ENCODE results near the gene GTF2A2. TPM values are rescaled to one million over a fixed set of nuclear protein-coding genes. Genes with fewer than 3 reads are reported as not detected.

Gene GTF2A2
- total and polyA plus RNA-seq, 8 donors, result 16.8 to 62.5 (median 33.7) TPM

DNA sequence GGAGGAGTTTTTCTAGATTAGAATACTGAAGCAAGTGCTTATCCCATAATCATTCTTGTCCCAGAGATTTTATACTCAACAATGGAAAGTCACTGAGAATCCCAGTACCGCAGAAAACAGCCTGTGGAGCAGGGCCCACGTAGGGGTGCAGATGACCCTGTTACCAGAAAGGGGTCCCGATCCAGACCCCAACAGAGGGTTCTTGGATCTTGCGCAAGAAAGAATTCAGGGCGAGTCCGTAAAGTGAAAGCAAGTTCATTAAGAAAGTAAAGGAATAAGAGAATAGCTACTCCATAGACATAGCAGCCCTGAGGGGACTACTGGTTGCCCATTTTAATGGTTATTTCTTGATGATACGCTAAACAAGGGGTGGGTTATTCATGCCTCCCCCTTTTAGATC lies 43.2 kb downstream of the GTF2A2 start:
- no peak overlapping the region for H3K27ac ChIP-seq
- H3K36me3 ChIP-seq, result no peaks in the 10 kb centered on the region
- H3K9me3 ChIP-seq, result no peaks in the 10 kb centered on the region
- FAIRE-seq (no peak), DNase-seq (no peak), ATAC-seq (no peak)
- H3K4me1 ChIP-seq, result no peaks in the 10 kb centered on the region
- 83 to 92% methylated on average over 7 of the region's 7 CpGs for WGBS, 2 donors
- H3K27me3 ChIP-seq, result no peaks in the 10 kb centered on the region
- TF ChIP-seq, protein P1, sequence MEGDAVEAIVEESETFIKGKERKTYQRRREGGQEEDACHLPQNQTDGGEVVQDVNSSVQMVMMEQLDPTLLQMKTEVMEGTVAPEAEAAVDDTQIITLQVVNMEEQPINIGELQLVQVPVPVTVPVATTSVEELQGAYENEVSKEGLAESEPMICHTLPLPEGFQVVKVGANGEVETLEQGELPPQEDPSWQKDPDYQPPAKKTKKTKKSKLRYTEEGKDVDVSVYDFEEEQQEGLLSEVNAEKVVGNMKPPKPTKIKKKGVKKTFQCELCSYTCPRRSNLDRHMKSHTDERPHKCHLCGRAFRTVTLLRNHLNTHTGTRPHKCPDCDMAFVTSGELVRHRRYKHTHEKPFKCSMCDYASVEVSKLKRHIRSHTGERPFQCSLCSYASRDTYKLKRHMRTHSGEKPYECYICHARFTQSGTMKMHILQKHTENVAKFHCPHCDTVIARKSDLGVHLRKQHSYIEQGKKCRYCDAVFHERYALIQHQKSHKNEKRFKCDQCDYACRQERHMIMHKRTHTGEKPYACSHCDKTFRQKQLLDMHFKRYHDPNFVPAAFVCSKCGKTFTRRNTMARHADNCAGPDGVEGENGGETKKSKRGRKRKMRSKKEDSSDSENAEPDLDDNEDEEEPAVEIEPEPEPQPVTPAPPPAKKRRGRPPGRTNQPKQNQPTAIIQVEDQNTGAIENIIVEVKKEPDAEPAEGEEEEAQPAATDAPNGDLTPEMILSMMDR (IDR thresholded peaks at IDR 0.05), result no peak
- H3K4me3 ChIP-seq, result no peak overlapping the region
- intact Hi-C loops (cut with DNase I), result no loop called here

DNA sequence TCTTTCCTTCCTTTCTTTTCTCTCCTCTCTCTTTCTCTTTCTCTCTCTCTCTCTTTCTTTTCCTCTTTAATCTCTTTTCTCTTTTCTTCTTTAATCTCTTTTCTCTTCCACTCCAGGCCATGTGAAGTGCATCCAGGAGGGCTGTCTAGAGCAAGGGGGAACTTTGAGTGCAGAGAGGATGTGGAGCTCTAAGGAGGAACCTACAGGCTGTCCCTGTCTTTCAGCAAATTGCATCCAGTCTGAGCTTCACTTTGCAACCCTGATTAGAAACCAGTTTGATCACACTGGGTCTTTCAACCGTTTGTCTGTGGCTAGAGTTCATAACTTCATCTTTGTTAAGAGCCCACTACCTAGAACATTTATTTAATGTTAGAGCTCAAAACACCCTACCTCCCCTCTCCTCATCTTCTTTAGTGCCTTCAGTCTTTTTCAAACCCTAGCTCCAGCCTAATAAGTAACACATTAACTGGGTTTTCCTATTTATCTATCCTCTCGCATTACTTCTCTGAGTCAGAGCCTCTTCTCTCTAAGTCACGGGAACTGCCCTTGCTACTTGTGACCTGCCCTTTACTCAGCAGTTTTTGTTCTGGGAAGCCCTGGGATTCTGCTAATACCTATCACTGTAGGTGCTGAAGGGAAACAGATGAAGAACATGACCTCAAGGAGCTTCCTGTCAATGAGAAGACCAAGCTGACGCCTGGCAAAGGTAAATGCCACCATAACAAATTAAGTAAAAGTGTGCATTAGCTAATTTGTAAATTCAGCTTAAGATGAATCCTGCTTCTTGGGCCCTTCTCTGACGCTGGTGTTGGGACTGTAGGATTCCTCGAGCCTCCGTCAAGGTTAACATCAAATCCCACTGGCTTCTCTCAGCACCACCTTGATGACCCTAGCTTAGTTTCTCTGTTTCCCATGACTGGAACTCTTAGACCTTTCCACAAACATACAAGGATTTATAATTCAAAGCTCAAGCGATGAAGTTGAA lies 45.7 kb downstream of the GTF2A2 start, which contains the start of gene GCNT3:
Gene GCNT3 (plus strand): TSS at position 508 of the 985 bp plus-strand sequence. CDS start 6,456 bp downstream, outside the sequence.
- WGBS, 2 donors, result 52 to 53% methylated on average over 8 of the region's 8 CpGs
- DNase-seq (peak in 1 of 6 donors; percentile 29), ATAC-seq (peak; percentile 53 to 92 (median 88)), FAIRE-seq (no peak)
- peak within 1 kb of the TSS in 1 of 4 donors; percentile 32 for H3K27ac ChIP-seq
- H3K27me3 ChIP-seq, result no peaks in the 10 kb centered on the region
- TF ChIP-seq, protein P1 (IDR thresholded peaks at IDR 0.05), result no peak
- H3K36me3 ChIP-seq, result no peaks in the 10 kb centered on the region
- no peaks in the 10 kb centered on the region for H3K9me3 ChIP-seq
- H3K4me1 ChIP-seq, result no peaks in the 10 kb centered on the region
- peak within 1 kb of the TSS in 1 of 4 donors; percentile 8 for H3K4me3 ChIP-seq
- intact Hi-C loops (cut with DNase I), result no loop called here

DNA sequence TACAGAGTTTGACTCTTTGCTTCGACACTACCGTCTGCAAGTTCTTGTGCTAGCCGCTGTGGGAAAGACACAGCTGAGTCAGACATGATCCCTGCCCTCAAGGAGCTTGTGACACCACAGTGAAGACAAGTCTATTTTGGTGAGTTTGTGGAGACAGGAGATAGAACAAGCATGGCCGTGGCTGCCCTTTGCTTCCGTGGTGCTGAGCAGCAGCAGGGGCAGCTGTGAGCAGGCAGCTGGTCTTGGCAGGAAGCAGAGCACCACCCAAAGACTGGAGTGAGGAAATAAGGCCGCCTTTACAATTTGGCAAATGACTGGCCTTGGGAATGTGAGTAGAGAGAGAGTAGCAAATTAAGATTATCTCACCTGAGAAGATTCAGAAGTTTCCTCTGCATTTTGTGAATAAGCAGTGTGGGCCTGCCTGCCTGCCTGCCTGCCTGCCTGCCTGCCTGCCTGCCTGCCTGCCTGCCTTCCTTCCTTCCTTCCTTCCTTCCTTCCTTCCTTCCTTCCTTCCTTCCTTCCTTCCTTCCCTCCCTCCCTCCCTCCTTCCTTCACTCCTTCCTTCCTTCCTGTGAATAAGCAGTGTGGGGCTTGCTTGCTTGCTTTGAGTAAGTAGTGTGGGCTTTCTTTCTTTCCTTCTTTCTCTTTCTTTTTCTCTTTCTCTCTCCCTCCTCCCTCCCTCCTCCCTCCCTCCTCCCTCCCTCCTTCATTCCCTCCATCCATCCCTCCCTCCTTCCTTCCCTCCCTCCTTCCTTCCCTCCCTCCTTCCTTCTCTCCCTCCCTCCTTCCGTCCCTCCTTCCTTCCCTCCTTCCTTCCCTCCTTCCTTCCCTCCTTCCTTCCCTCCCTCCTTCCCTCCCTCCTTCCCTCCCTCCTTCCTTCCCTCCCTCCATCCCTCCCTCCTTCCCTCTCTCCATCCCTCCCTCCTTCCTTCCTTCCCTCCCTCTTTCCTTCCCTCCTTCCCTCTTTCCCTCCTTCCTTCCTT lies 47.3 kb downstream of the GTF2A2 start:
- intact Hi-C loops (cut with DNase I), result no loop called here
- FAIRE-seq (no peak), DNase-seq (no peak), ATAC-seq (no peak)
- WGBS, 2 donors, result 79 to 88% methylated on average over 6 to 7 of the region's 7 CpGs
- Histone ChIP-seq H3K9me3 (no peaks in the 10 kb centered on the region), H3K4me1 (no peaks in the 10 kb centered on the region), H3K36me3 (no peaks in the 10 kb centered on the region), H3K4me3 (no peak overlapping the region), H3K27ac (no peak overlapping the region), H3K27me3 (no peaks in the 10 kb centered on the region)
- TF ChIP-seq, protein P1 (IDR thresholded peaks at IDR 0.05), result no peak

DNA sequence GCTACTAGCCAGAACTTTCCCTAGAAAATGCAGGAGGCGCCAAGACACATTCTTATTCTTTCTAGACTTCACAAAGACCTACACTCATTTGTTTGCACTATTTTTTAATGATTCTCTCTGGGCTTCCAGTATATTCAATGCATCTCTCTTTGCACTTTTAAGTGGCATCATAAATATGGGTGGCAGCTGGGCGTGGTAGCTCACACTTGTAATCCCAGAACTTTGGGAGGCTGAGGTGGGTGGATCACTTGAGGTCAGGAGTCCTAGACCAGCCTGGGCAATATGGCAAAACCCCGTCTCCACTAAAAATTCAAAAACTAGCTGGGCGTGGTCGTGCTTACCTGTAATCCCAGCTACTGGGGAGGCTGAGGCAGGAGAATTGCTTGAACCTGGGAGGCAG lies 51.3 kb downstream of the GTF2A2 start:
- intact Hi-C loops (cut with DNase I), result no loop called here

More for the DNA sequence above, 51.3 kb downstream of the GTF2A2 start:
- Histone ChIP-seq H3K27me3 (no peaks in the 10 kb centered on the region), H3K27ac (no peak overlapping the region), H3K4me1 (no peaks in the 10 kb centered on the region), H3K4me3 (no peak overlapping the region), H3K9me3 (no peaks in the 10 kb centered on the region), H3K36me3 (no peaks in the 10 kb centered on the region)
- TF ChIP-seq, protein P1 (IDR thresholded peaks at IDR 0.05), result no peak
- FAIRE-seq, result no peak
- WGBS, 2 donors, result 73 to 79% methylated on average over 5 of the region's 5 CpGs
- no peak for DNase-seq
- no peak for ATAC-seq
